DMS153 treated with DMSO at 0.1 percent for 48 hours (cell line): ENCODE results near the gene MCAM.

ENCODE experiments used
- DNase-seq: peaks from one replicate; lab custom pipeline; 2025; ENCODE audit not compliant: unreplicated experiment; lab: John Stamatoyannopoulos, UW

Gene MCAM, protein sequence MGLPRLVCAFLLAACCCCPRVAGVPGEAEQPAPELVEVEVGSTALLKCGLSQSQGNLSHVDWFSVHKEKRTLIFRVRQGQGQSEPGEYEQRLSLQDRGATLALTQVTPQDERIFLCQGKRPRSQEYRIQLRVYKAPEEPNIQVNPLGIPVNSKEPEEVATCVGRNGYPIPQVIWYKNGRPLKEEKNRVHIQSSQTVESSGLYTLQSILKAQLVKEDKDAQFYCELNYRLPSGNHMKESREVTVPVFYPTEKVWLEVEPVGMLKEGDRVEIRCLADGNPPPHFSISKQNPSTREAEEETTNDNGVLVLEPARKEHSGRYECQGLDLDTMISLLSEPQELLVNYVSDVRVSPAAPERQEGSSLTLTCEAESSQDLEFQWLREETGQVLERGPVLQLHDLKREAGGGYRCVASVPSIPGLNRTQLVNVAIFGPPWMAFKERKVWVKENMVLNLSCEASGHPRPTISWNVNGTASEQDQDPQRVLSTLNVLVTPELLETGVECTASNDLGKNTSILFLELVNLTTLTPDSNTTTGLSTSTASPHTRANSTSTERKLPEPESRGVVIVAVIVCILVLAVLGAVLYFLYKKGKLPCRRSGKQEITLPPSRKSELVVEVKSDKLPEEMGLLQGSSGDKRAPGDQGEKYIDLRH

DNA sequence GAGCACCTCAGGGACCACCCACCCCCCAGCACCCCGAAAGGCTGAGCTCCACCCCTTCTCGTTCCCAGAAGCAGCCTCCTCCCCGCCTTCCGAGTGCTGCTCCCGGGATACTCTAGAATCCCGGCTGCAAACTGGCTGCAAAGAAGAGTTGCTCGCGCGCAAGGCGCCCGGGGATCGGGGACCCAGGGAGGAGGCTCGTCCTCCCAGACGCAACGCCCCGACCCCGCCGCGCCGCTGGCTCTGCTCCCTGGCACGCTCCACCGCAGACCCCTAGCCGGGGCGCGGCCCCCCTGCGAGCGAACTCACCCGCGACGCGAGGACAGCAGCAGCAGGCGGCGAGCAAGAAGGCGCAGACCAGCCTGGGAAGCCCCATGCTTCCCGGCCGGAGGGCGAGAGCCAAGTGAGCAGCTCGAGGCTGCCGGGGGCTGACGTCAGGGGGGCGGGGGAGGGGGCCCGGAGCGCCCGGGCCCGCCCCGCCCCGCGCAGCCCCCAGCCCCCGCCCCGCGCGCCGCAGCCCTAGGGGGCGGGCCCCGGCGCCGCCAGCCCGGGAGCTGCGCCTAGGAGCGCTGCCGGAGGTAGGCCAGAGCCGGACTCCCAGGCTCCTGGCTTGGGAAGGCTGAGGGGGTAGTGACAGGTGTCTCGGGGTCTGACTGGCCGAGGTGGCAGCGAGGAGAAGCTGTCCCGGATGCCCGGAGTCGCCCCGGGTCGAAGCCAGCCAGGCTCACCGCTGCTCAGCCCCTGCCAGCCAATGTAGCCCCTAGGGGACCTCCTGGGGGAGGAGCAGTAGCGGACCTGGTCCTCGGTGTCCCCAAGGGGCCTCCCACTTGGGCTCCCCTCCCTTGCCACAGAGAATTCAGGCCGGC, at the start of gene MCAM:
Gene MCAM, minus strand, starts transcription at position 402 of the 863 bp plus-strand sequence. Its CDS starts 29 bp downstream, at position 373.
- no peak for DNase-seq

DNA sequence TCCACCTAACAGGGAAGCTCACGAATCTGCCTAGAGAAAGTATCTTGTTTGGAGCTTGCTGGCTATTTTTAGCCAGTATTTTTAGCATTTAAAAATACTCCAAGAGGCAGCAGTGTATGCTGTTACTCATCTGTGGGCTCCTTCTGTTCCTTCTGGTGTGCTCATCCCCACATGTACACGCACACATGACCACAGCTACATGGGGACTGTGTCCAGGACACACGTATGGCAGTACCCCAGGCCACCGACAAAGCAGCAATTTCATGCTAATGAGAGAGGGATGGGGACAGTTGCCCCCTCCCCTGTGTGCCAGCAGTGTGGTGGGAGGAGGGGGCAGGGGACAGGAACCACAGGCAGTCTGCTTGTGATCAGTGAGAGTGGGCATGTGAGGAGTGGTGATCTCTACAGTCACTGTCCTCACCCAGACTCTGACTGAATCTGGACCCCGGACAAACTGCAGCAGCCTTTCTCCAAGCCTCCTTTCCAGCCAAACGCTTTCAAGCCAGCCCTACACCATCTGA, 48.2 kb upstream of the MCAM start:
- DNase-seq = no peak

DNA sequence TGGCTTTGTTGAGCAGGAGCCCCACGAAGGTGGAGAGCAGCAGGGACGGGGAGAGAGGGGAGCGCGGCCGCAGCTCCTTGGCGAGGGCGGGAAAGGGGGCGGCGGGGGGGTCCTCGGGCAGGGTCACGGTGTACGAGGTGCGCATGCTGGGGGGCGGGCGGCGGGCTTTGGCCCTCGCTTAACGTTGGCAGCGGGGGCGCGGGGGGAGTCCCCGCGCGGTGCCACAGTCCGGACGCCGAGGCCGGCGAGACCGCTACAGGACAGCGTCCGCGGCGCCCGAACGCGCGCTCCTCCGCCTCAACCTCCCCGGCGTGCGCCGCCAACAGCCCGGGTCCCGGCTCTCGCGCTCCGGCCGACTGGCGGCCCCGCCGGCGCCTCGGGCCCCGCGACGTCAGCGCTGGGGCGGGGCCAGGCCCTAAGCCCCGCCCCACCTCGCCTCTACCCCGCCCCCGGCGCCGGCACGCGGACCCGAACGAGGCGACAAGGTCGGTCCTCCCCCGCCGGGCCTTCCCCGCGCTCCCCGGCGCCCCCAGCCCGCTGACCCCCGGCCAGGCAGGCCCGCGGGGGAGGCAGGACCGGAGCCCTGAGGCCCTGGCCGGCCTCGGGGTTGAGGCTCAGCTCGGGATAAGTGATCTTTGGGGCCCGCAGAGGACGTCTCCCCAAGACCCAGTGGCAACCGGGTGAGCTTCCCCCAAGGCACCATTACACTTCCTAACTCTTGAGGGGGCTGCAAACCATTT, 47.1 kb upstream of the MCAM start:
- peak; percentile 33 for DNase-seq

DNA sequence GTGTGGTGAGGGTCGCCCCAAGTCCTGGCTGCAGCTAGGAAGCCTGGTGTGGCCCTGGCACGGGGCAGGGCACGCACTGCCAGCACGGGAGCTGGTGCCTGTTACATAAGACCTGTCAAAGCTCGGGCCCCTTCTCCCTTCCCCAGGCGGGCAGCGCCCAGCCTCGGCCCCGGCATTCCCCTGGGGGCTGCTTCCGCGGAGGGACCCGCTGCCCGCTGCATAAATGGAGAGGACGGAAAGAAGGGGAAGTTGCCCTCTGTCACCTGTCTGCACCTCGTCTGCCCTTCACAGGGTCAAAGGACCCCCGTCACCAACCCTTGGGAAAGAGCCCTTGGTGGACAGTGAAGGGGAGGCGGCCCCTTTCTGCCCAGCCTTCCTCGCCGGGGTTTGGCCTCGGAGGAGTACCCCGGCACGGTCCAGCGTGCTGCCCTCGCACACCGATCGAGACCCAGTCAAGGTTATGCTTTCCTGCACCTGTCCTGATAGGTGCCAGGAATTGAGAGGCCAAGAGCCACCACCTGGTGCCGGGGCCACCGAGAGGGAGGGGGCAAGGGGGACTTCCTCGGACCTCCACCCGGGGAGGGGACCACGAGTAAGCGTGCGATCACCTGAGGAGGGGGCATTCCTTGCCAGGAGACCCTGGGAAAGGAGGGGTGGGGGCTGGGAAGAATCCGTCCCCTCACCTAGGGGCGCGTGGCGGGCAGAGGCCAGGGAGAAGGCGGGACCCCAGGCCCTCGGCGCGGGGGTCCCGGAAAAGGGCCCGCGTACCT, 46.3 kb upstream of the MCAM start:
- DNase-seq = no peak

DNA sequence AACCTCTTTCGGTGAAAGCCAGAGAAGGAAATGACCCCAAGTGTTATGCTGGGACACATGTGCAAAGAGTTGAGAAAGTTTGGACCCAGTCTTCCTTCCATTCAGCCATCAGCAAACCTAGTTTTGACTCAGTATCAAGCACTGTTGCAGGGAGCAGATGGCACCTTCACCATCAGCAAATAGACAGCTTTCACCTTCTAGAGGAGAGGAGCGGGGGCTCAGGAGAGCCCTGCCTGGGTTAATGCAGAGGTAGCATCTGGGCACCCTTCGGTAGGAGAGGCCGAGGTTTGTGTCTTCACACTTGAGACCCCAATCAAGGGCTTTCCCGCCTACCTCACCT, 45.8 kb upstream of the MCAM start:
- no peak for DNase-seq

DNA sequence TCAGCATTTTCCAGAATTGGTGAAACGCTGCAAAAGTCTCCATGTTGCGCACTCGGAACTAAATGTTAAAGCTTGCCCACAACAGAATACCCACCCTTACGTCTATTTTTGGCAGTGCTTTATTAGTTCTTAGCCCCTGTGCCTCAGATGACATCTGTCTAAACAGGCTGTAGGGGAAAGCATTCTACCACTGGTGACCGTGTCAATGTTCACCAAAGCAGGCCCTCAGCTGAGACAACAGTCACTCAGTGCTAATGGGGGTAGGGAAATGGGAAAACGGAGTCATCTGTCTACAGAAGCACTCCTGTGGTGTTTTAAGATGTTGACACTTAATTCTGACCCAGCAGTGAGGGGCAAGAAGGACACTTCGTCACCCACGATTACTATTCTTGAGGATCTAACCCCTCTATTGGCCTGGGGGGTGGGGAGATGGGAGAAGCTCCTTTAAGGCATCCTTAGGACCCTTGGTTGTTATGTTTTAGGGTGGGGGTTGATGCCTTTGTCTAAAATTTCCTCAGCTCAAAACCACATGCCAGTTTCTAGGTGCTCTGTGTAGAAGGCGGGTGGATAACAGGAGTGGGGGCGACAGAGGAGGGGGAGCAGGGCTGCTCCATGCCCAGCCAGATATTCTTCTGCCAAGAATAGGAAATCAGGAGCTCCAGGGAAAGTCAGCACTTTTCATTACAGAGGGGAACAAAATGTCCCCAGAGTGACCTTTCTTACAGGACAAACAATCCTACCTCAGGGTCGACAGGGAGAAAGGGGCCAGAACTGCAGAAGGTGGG, 45.2 kb upstream of the MCAM start:
- DNase-seq = no peak

DNA sequence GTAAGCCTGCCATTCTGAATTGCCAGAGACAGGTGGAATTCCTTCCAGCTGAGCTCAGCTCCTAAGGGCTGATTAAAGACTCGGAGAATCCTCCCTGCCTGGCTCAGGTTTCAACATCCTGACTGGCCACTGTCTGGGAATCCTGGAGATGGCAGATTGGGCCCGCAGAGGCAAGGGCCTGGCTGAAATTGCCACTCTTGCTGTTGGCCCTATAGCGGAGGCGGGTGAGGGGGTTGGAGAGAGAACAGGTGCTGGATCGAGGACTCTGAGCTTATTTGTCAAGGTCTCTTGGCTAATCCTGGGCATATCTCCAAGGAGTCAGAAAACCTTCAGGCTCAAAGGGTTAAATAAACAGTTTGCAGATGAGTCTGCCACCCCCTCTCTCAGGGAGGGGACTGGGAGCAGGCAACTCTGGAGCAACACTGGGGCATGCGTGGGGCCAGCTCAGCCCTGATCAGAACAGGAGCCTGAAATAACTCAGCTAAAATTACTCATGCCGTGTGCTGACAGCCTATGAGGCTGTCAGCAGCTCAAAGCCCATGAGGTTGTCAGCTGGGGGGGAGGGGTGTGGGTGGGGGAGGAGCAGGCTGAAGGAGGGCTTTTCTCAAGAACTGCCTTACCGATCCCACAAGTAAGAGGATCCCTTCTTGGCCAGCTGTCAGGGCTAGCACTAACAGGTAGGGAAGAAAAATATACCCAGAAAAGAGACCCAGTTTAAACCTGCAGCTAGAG, 44.3 kb upstream of the MCAM start:
- DNase-seq = no peak

DNA sequence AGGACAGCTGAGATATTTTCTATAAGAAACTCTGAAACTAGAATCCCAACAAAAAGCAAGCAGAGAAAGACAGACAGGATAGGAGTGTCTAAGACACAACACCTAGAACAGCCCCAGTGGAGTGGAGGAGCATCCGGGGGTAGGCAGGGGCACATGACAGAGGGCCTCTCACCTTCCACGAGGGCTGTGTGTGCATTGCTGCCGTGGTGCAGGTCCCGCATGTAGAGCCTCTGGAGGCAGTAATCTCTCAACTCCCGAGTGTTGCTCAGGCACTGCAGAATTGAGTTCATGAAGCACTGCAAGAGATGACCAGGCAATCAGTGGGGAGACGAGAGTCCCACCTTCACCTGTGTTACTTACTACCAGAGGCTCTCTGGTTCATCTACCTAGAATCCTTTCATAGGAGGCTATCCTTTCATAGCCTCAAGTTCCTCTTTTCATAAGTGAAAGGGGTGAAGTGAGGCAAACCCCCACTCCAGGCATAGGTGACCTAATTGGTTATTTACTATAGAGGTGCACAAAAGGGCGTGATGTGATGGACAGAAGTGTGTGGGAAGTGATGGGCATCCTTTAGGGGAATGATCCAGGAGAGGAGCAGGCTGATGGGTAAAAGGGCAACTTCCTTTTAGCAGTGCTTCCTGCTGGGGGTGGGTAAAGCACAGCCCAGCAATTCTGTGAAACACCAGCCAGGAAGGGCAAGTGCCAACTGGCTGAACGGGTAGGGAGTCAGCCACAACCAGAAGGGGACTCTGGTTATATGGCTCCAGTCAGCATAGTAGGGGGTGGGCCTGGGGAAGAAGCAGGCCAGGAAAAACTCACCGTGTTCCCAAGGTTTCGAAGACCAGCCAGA, 42.7 kb upstream of the MCAM start:
- no peak for DNase-seq

DNA sequence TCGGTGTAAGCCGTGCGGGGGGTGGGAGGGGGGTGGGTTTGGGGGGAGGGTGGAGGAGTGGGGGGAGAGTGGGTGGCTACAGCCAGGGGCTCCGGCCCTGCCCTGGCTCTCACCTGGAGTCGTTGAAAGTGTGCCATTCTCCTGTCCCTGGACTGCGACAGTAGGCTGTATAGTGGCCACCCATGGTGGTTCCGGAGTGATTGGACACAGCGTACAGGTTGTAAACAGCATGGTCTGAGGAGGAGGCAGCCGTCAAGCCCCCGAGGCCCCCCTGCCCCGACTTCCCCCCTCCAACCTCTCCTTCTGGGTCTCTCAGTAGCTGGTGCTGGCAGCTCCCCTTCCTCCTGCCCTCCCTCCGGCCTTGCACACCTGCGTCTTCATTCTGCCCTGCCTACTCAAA, 40.1 kb upstream of the MCAM start:
- DNase-seq = no peak

DNA sequence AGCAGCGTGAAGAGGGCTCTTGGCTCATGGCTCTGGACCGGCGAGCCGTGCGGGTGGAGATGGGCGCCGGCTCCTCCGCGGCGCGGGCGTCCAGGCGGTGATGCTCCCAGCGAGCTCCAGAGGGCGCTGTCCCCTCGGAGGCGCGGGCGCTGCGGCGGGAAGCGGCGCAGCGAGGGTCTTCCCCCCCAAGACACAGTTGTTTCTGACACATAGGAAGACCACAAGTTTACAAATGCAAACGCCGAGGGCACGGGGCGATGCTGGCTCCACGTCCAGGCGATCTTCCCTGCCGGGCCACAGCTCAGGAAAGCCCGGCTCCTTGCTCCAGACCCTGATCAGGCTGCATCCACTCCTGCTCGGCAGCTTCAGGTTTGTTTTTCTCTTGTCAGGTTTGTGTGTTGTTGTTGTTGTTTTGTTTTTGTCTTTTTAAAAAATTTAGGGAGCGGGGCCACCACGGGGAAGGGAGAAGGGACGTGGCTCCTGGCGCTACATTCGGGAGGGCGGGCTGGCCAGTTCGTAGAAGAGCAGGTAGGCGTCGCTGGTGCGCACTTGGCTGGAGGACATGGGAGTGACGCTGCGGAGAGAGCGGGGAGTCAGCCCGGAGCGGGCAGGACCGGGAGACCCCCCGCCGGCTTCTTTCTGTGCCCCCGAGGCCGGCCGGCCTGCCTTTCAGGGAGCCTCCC, 39.6 kb upstream of the MCAM start:
- DNase-seq = no peak

DNA sequence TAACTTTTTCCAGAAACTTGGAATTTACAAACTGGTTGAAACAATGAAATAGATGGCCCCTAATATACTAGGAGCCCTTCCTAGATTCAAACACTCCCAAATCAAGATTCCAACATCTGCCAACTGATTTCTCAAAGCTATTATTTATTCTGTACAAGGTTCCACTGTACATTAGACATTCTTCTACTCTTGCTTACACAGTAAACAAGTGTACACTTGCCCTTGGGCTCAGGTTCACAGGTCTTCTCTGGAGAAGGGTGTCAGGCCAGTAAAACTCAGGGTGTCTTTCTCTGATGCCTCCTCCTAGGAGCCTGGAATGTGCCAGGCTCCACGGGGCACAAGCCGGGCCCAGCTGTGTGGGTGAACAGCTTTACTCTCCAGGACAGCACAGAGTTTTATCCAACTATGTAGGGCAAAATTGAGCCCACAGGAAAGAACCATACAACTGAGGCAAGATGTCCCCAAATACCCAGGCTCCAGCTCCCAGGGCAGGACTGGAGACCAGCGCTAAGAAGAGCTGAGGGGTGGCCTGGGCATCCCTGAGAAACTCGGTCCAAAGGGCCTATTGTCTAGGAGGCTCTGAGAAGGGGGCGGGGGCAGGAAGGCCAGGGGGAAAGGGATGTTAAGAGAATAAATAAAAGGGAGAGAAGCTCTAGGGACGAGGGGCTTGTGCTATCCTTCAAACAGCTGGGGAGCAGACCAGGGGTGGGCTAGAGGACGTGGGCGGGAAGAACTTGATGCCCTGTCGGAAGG, 38.3 kb upstream of the MCAM start:
- DNase-seq = no peak

DNA sequence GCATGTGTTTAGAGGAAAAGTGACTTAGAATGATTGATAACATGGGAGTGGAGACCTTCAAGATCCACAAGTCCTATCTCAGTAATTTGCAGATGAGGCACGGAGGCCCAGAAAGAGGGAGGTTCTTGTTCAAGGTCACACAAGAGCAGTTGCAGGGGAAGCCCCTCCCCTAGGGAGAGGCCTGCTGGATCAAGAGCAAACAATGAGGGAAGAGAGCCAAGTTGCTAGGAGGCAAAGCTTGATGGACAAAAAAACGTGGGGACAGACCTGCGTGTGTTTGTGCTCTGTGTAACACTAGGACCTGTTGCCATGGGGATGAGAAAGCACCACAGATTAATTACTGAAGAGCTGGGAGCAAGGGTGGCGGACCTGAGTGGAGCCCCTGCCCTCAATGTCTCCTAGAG, 35.9 kb upstream of the MCAM start:
- peak; percentile 88 for DNase-seq

DNA sequence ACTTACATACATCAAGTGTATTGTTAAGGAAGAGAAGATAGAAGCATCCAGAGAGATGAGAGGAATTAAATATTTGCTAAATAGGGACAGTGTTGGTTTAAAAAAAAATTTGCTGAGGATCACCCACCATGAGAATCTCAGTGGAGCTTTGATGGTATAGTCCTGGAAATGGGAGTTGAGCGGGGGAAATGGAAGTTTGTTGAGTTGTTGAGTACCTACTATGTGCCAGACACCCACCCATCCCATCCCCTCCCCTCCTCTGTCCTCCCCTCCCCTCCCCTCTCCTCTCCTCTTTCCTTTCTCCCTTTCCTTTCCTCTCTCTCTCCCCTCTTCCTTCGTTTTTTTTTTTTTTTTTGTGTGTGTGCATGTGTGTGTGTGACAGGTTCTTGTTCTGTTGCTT, 34.3 kb upstream of the MCAM start:
- no peak for DNase-seq

DNA sequence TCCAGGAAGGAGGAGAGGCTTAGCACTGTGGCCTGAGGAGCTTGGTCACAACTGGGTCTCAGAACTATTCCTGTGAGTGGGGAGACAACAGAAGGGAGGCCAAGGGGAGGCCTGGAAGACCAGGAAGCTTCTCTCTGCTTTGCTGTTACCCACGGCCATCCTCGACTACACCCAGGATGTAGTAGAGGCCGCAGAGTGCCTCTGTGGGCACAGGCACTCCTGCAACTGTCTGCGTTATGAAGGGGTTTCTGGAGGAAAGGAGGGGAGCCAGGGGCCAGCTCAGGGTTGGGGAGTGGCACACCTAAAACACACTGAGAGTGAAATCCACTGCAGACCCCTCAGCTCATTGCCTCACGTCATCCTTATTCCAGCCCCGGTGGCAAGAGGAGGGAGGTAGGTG, 33.4 kb upstream of the MCAM start:
- no peak for DNase-seq

DNA sequence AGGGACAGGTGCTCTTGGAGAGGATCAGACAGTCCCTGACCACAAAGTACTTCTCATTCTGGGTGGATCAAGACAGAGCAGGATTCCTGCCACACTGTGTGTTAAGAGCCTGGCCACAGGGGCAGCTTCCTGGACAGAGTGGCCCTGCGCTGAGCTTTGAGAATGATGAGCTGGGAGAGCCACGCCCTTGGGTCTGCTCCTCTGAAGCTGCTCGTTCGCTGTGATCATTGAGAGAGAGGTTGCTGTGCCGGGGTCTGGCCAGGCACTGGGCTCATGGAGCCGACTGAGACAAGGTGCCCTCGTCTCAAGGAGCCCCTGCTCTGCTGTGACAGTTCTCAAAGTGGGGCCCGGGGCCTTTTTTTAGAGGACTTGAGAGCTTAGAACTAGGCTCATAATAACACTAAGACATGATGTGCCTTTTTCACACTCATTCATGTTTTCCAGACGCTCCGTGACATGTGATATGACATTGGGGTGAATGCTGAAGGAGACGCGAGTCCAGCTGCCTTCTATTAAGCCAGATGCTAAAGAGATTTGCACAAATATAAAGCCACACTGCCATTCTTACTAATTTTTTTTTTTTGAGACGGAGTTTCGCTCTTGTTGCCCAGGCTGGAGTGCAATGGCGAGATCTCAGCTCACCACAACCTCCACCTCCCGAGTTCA, 31.1 kb upstream of the MCAM start:
- no peak for DNase-seq

DNA sequence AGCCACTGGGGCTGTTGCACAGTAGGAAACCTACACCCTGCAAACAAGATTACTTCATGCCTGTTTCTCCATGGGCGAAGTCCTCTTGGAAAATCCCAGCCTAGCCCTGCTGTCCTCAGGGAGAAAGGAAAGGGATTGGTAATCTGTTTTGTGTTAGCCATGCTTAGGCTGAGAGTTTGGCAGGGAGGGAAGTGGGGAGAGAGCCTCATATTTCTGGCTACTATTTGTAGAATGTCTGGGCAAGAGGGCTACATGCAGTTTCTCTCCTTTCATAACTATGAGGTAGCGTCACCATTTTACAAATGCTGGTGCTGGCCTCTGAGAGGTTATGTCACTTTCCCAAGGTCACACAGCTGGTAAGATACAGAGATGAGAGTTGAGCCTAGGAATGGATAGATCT, 30.3 kb upstream of the MCAM start:
- DNase-seq = no peak
